Sigmoid colon (tissue), 7 donors: ENCODE measurements around the gene NPTN. TPM values are rescaled to one million over a fixed set of nuclear protein-coding genes. Genes with fewer than 3 reads are reported as not detected.

Experiments
- DNase-seq: peaks from one replicate; pipeline ENCODE4 v3.0.0-alpha.2; 2019
- H3K27ac ChIP-seq, 4 donors: fragments of 200-600 bp; sonication (generic); one replicate each; pipeline ENCODE4 v1.5.1; 2016 to 2019; ENCODE audit warnings: mild to moderate bottlenecking in 1 of 4
- H3K27me3 ChIP-seq, 3 donors: fragments of 200-600 bp; sonication (generic); one replicate each; pipeline ENCODE4 v1.5.1; 2019; ENCODE audit warnings: mild to moderate bottlenecking in 1 of 3
- H3K36me3 ChIP-seq, 4 donors: fragments of 200-600 bp; sonication (generic); one replicate each; pipeline ENCODE4 v1.5.1; 2016 to 2019
- H3K4me1 ChIP-seq, 4 donors: fragments of 200-600 bp; sonication (generic); one replicate each; pipeline ENCODE4 v1.5.1; 2017 to 2019
- H3K4me3 ChIP-seq, 4 donors: fragments of 200-600 bp; sonication (generic); one replicate each; pipeline ENCODE4 v1.5.1; 2017 to 2019; ENCODE audit warnings: mild to moderate bottlenecking in 2 of 4, moderate library complexity in 1 of 4
- H3K9me3 ChIP-seq, 4 donors: fragments of 200-600 bp in 3 of 4; sonication (generic) in 3 of 4; one replicate each; pipeline versions ENCODE4 v1.5.1 to v1.6.1; 2013 to 2019
- EP300 ChIP-seq, 4 donors: sonication (generic); formaldehyde crosslinking; IDR thresholded peaks; one replicate each; pipeline ENCODE4 v1.6.1; 2017; ENCODE audit warnings: antibody characterized with exemption in 4 of 4
- POLR2A ChIP-seq, 2 donors: fragments of 450-650 bp; IDR thresholded peaks; one replicate each; pipeline ENCODE4 v1.6.1; 2016; ENCODE audit warnings: antibody characterized with exemption in 2 of 2, mild to moderate bottlenecking in 2 of 2, moderate library complexity in 2 of 2
- POLR2AphosphoS5 ChIP-seq, 4 donors: sonication (generic); formaldehyde crosslinking; IDR thresholded peaks; one replicate each; pipeline ENCODE4 v1.6.1; 2017; ENCODE audit warnings: antibody characterized with exemption in 4 of 4
- WGBS, 2 donors: extraction: QIAGEN DNeasy Blood & Tissue Kit; methylation state at CpG; one replicate each; pipeline ENCODE4 v1.1.7; 2013; 5-methylcytosine and 5-hydroxymethylcytosine counted together
- intact Hi-C: fragments of 100-400 bp; cut with DNase I; formaldehyde crosslinking; loops from one replicate; pipeline ENCODE4 v1.15.1; 2023
- polyA plus RNA-seq, 3 donors: library from polyadenylated mRNA; stranded (reverse); fragments of 200-250 nt; gene quantifications; one replicate each; pipeline ENCODE4 v1.2.3, GENCODE V29; 2013
- total RNA-seq, 4 donors: library from RNA; depleted of rRNA; stranded (reverse); fragments of >200 nt; gene quantifications; one replicate each; pipeline ENCODE4 v1.1.0, GENCODE V29; 2016
- TF ChIP-seq, protein P1 (sequence below), 4 experiments: fragments of 450-650 bp in 3 of 4; fragments of 200-600 bp in 1 of 4; IDR thresholded peaks; one replicate each; pipeline ENCODE4 v1.5.1; 2016 to 2019; ENCODE audit warnings: antibody characterized with exemption in 4 of 4, mild to moderate bottlenecking in 3 of 4, moderate library complexity in 2 of 4
- donor health status: healthy with polysubstance abuse.
- donor health status: Bipolar disorder and iron deficiency.
- donor health status: healthy.

NPTN gene
- total and polyA plus RNA-seq, 7 donors = 40.8 to 320 (median 216) TPM

DNA sequence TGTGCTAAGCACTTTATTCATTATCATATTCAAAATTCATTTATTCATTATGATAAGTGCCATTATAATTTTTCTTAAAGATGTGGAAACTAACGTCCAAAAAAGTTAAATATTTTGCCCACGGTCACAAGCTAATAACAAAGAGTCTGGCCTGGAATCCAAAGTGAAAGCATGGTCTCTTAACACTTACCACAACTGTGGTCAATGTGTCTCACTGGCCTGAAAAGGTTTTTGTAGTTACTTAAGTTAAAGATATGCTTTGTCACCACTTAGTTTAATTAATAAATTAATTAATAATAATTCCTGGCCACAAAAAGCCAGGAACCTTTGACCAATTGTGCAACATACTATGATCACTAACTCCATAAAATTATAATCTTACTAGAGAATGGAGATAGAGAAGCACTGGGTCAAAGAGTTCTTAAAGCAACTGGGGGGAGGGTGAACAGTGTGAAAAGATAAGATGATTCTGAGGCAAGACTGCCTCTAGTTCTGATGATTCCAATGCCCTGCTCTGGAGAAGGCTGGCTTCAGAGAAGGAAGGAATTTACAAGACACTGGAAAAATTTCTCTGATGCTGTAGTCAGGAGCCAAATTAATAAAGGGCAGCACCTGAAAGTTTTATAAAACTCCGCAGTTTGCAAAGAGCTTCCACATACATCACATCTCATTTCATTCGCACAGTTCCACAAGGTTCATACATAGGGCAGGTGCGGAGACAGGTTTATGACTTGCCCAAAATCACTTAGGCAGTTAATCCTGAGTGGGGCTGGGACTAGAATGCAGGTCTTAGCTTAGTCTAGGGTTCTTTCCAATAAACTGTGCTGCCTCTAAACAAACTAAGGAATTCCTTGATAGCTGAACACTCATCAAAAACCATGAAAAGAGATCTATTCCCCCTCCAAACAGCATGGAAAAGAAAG is 32.5 kb downstream of the NPTN start:
- Histone ChIP-seq H3K4me3 (no peak overlapping the region), H3K4me1 (peaks cover 0 to 100% (median 99%) of the 10 kb centered on the region in 4 donors), H3K27ac (peak overlapping the region; percentile 75 to 89 (median 84)), H3K9me3 (no peaks in the 10 kb centered on the region), H3K36me3 (no peaks in the 10 kb centered on the region), H3K27me3 (no peaks in the 10 kb centered on the region)
- TF ChIP-seq, protein P1, sequence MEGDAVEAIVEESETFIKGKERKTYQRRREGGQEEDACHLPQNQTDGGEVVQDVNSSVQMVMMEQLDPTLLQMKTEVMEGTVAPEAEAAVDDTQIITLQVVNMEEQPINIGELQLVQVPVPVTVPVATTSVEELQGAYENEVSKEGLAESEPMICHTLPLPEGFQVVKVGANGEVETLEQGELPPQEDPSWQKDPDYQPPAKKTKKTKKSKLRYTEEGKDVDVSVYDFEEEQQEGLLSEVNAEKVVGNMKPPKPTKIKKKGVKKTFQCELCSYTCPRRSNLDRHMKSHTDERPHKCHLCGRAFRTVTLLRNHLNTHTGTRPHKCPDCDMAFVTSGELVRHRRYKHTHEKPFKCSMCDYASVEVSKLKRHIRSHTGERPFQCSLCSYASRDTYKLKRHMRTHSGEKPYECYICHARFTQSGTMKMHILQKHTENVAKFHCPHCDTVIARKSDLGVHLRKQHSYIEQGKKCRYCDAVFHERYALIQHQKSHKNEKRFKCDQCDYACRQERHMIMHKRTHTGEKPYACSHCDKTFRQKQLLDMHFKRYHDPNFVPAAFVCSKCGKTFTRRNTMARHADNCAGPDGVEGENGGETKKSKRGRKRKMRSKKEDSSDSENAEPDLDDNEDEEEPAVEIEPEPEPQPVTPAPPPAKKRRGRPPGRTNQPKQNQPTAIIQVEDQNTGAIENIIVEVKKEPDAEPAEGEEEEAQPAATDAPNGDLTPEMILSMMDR (IDR thresholded peaks at IDR 0.05) = no peak
- no peak for TF ChIP-seq EP300 (IDR thresholded peaks at IDR 0.05)
- TF ChIP-seq POLR2AphosphoS5 (IDR thresholded peaks at IDR 0.05) = no peak
- TF ChIP-seq POLR2A (IDR thresholded peaks at IDR 0.05) = no peak
- intact Hi-C loops = loop anchor here (2.0 kb wide), 1 partner anchor 32 kb away; the partner anchor contains the start of gene NPTN
- no peak for DNase-seq
- 92 to 93% methylated on average over 5 of the region's 5 CpGs for WGBS, 2 donors

DNA sequence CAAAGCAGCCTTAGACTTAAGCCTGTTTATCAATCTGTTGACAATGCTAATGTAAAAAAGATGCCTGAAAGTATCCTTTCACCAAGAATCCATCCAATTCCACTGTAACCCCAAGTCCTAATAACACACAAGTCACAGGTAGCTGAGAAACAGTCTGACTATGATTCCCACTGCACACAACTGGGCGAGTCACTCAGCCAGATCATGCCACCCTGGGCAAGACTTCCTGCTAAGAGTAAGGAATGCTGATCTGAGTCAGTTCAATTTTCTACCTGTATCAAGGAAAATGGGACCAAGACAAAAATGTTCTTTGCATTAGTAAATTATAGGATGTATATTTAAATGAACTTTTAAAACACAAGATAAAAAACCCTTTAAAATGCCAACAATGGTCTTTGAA is 33.3 kb downstream of the NPTN start:
- no peaks in the 10 kb centered on the region for H3K36me3 ChIP-seq
- no peak for TF ChIP-seq EP300 (IDR thresholded peaks at IDR 0.05)
- no peak for TF ChIP-seq POLR2A (IDR thresholded peaks at IDR 0.05)
- no peak for TF ChIP-seq POLR2AphosphoS5 (IDR thresholded peaks at IDR 0.05)
- TF ChIP-seq, protein P1 (IDR thresholded peaks at IDR 0.05) = no peak
- H3K27me3 ChIP-seq = no peaks in the 10 kb centered on the region
- H3K4me1 ChIP-seq = peaks cover 0 to 100% (median 99%) of the 10 kb centered on the region in 4 donors
- H3K27ac ChIP-seq = peak overlapping the region; percentile 75 to 89 (median 84)
- DNase-seq = no peak
- no peaks in the 10 kb centered on the region for H3K9me3 ChIP-seq
- no peak overlapping the region for H3K4me3 ChIP-seq
- intact Hi-C loops = loop anchor here (2.0 kb wide), 1 partner anchor 33 kb away; the partner anchor contains the start of gene NPTN
- WGBS, 2 donors = 82 to 86% methylated on average over 1 of the region's 1 CpG

GRCh38 chr15:73598530-73599160 is 34.5 kb downstream of the NPTN start:
- H3K4me1 ChIP-seq = peaks cover 0 to 100% (median 100%) of the 10 kb centered on the region in 4 donors
- no peak overlapping the region for H3K4me3 ChIP-seq
- peak overlapping the region; percentile 39 to 89 (median 84) for H3K27ac ChIP-seq
- WGBS, 2 donors = 71 to 74% methylated on average over 3 of the region's 3 CpGs
- TF ChIP-seq, protein P1 (IDR thresholded peaks at IDR 0.05) = no peak
- no peak for TF ChIP-seq EP300 (IDR thresholded peaks at IDR 0.05)
- TF ChIP-seq POLR2AphosphoS5 (IDR thresholded peaks at IDR 0.05) = no peak
- no peak for TF ChIP-seq POLR2A (IDR thresholded peaks at IDR 0.05)
- no peaks in the 10 kb centered on the region for H3K36me3 ChIP-seq
- no peak for DNase-seq
- H3K9me3 ChIP-seq = no peaks in the 10 kb centered on the region
- no peaks in the 10 kb centered on the region for H3K27me3 ChIP-seq
- intact Hi-C loops = no loop called here

GRCh38 chr15:73597036-73597638 is 36.1 kb downstream of the NPTN start:
- H3K36me3 ChIP-seq = no peaks in the 10 kb centered on the region
- no peaks in the 10 kb centered on the region for H3K27me3 ChIP-seq
- TF ChIP-seq, protein P1 (IDR thresholded peaks at IDR 0.05) = no peak
- no peak for TF ChIP-seq POLR2A (IDR thresholded peaks at IDR 0.05)
- no peak for TF ChIP-seq EP300 (IDR thresholded peaks at IDR 0.05)
- TF ChIP-seq POLR2AphosphoS5 (IDR thresholded peaks at IDR 0.05) = no peak
- peak overlapping the region; percentile 39 to 89 (median 84) for H3K27ac ChIP-seq
- 95% methylated on average over 21 of the region's 21 CpGs for WGBS, 2 donors
- H3K4me3 ChIP-seq = no peak overlapping the region
- no peaks in the 10 kb centered on the region for H3K9me3 ChIP-seq
- intact Hi-C loops = no loop called here
- no peak for DNase-seq
- H3K4me1 ChIP-seq = peaks cover 0 to 97% (median 97%) of the 10 kb centered on the region in 4 donors
